Skeletal muscle satellite cell (primary cell): ENCODE data around the gene ANKS1B.

Experiments used
- H3K27me3 ChIP-seq: 2 replicates; pipeline ENCODE4 v1.7.0; 2013; ENCODE audit warnings: low read length; ENCODE audit not compliant: control insufficient read depth, insufficient read depth
- H3K36me3 ChIP-seq: 2 replicates; pipeline ENCODE4 v1.7.0; 2013; ENCODE audit warnings: mild to moderate bottlenecking, control low read depth, low read length; ENCODE audit not compliant: insufficient read depth
- H3K4me1 ChIP-seq: 2 replicates; pipeline ENCODE4 v1.7.0; 2013; ENCODE audit warnings: low read length; ENCODE audit not compliant: control insufficient read depth, insufficient read depth
- H3K4me2 ChIP-seq: 2 replicates; pipeline ENCODE4 v1.7.0; 2013; ENCODE audit warnings: mild to moderate bottlenecking, low read length
- H3K4me3 ChIP-seq: 2 replicates; pipeline ENCODE4 v1.7.0; 2013; ENCODE audit warnings: low read length
- H3K9ac ChIP-seq: 2 replicates; pipeline ENCODE4 v1.7.0; 2013; ENCODE audit warnings: mild to moderate bottlenecking, low read depth, low read length, moderate library complexity
- H3K9me3 ChIP-seq: replicated peaks from 2 replicates; pipeline ENCODE4 v1.7.0; 2013; ENCODE audit warnings: mild to moderate bottlenecking, control low read depth, low read length

The ANKS1B gene

GRCh38 chr12:98814254-98814653 lies 1170.5 kb downstream of the ANKS1B start:
- Histone ChIP-seq H3K9ac (no peak overlapping the region), H3K27me3 (no peaks in the 10 kb centered on the region)

DNA sequence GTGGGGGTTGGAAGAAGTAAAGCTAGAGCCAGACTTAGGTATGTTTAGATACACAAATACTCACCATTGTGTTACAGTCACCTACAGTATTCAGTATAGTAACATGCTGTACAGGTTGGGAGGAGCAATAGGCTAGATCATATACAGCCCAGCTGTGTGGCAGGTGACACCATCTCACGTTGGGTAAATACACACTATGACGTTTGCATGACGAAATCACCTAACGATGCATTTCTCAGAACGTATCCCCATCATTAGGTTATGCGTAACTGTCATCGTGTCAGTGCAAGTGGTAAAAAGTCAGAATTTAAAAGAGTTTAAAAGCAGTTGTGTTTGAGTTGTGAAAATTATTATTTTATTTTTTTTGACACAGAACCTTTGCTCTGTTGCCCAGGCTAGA lies 1172.5 kb downstream of the ANKS1B start:
- no peaks in the 10 kb centered on the region for H3K36me3 ChIP-seq
- no peak overlapping the region for H3K4me3 ChIP-seq
- no peak overlapping the region for H3K9ac ChIP-seq
- no peaks in the 10 kb centered on the region for H3K27me3 ChIP-seq
- no peaks in the 10 kb centered on the region for H3K4me1 ChIP-seq
- no peak overlapping the region for H3K4me2 ChIP-seq
- no peaks in the 10 kb centered on the region for H3K9me3 ChIP-seq

More at GRCh38 chr12:98814254-98814653, 1170.5 kb downstream of the ANKS1B start:
- no peak overlapping the region for H3K4me2 ChIP-seq
- no peak overlapping the region for H3K4me3 ChIP-seq
- no peaks in the 10 kb centered on the region for H3K36me3 ChIP-seq
- H3K9me3 ChIP-seq: no peaks in the 10 kb centered on the region
- no peaks in the 10 kb centered on the region for H3K4me1 ChIP-seq

- Histone ChIP-seq H3K4me3 (no peak overlapping the region), H3K27me3 (no peaks in the 10 kb centered on the region), H3K4me2 (no peak overlapping the region), H3K9ac (no peak overlapping the region), H3K36me3 (no peaks in the 10 kb centered on the region), H3K4me1 (no peaks in the 10 kb centered on the region), H3K9me3 (no peaks in the 10 kb centered on the region)
Measured at GRCh38 chr12:98808243-98808875, 1176.4 kb downstream of the ANKS1B start.

DNA sequence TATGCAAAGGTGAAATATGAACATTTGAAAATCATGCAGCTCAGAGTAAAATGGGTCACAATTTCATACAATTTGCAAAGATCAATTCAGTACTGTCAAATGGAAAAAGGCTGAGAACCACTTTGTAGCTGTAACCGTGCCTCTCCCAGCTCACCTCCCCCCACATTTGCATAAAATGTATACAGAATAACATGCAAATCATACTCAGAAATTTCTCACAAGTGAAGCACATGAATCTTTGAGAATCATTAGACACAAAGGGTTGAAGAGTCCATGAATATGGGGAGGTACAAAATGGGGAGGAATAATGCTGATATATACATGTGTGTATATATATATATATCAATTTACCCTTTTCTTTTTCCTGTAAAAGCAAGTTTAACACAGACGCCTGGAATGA lies 1177.5 kb downstream of the ANKS1B start:
- H3K4me3 ChIP-seq: no peak overlapping the region
- no peaks in the 10 kb centered on the region for H3K27me3 ChIP-seq
- H3K4me1 ChIP-seq: no peaks in the 10 kb centered on the region
- no peaks in the 10 kb centered on the region for H3K9me3 ChIP-seq
- no peaks in the 10 kb centered on the region for H3K36me3 ChIP-seq
- H3K4me2 ChIP-seq: no peak overlapping the region
- no peak overlapping the region for H3K9ac ChIP-seq

- Histone ChIP-seq H3K9ac (no peak overlapping the region), H3K4me1 (no peaks in the 10 kb centered on the region), H3K4me2 (no peak overlapping the region), H3K27me3 (no peaks in the 10 kb centered on the region), H3K36me3 (no peaks in the 10 kb centered on the region), H3K4me3 (no peak overlapping the region), H3K9me3 (no peaks in the 10 kb centered on the region)
Measured at GRCh38 chr12:98803468-98804209, 1181.1 kb downstream of the ANKS1B start.

DNA sequence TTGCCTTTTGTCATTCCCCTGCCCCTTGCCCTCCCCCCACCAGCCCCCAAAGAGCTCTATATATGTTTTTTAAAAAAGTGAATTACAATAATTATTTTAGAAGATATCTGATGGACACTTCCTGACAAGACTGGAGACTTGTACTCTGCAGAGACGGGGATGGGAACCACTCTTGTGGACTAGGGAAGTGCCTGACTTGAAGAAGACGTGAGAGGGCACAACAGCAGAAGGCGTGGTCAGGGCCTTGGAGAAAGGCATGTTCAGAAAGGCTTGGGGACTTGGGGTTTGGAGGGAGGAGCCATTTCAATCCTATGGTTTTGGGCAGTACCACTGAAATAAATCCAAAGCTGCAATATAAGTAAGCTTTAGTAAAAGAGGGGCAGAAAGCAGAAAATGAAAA lies 1184.9 kb downstream of the ANKS1B start:
- no peaks in the 10 kb centered on the region for H3K4me1 ChIP-seq
- H3K9ac ChIP-seq: no peak overlapping the region
- H3K4me3 ChIP-seq: no peak overlapping the region
- no peaks in the 10 kb centered on the region for H3K9me3 ChIP-seq
- no peaks in the 10 kb centered on the region for H3K36me3 ChIP-seq
- no peak overlapping the region for H3K4me2 ChIP-seq
- no peaks in the 10 kb centered on the region for H3K27me3 ChIP-seq

- Histone ChIP-seq H3K4me2 (no peak overlapping the region), H3K4me1 (no peaks in the 10 kb centered on the region), H3K9me3 (no peaks in the 10 kb centered on the region), H3K27me3 (no peaks in the 10 kb centered on the region), H3K9ac (no peak overlapping the region), H3K36me3 (no peaks in the 10 kb centered on the region), H3K4me3 (no peak overlapping the region)
Measured at GRCh38 chr12:98799146-98799810, 1185.5 kb downstream of the ANKS1B start.

- no peaks in the 10 kb centered on the region for H3K36me3 ChIP-seq
Measured at GRCh38 chr12:98797200-98797599, 1187.5 kb downstream of the ANKS1B start.

GRCh38 chr12:98796745-98797144 lies 1188.0 kb downstream of the ANKS1B start:
- no peaks in the 10 kb centered on the region for H3K36me3 ChIP-seq
- no peaks in the 10 kb centered on the region for H3K4me1 ChIP-seq
- no peaks in the 10 kb centered on the region for H3K9me3 ChIP-seq
- no peak overlapping the region for H3K4me3 ChIP-seq
- no peaks in the 10 kb centered on the region for H3K27me3 ChIP-seq
- no peak overlapping the region for H3K4me2 ChIP-seq
- no peak overlapping the region for H3K9ac ChIP-seq

More at GRCh38 chr12:98797200-98797599, 1187.5 kb downstream of the ANKS1B start:
- H3K4me1 ChIP-seq: no peaks in the 10 kb centered on the region
- H3K9me3 ChIP-seq: no peaks in the 10 kb centered on the region
- no peak overlapping the region for H3K9ac ChIP-seq
- no peak overlapping the region for H3K4me3 ChIP-seq
- no peaks in the 10 kb centered on the region for H3K27me3 ChIP-seq
- H3K4me2 ChIP-seq: no peak overlapping the region

GRCh38 chr12:98793121-98793520 lies 1191.6 kb downstream of the ANKS1B start:
- no peaks in the 10 kb centered on the region for H3K9me3 ChIP-seq
- H3K4me2 ChIP-seq: no peak overlapping the region
- H3K4me1 ChIP-seq: no peaks in the 10 kb centered on the region
- H3K9ac ChIP-seq: no peak overlapping the region
- no peaks in the 10 kb centered on the region for H3K27me3 ChIP-seq
- no peak overlapping the region for H3K4me3 ChIP-seq
- no peaks in the 10 kb centered on the region for H3K36me3 ChIP-seq

DNA sequence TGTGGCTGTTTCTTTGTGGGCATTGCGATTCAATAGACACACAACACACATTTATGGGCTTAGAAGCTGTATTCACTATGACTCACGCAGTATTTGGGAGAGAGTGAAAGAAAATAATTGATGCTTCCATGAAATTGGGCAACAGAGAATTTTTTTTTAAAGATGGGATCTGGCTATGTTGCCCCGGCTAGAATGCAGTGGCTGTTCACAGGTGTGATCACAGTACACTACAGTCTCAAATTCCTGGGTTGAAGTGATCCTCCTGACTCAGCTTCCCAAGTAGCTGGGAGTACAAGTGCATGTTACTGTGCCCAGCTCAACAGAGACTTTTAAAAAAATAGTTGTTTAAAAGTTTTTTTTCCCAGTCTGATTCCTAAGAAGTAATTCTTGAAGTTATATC lies 1193.3 kb downstream of the ANKS1B start:
- H3K9me3 ChIP-seq: no peaks in the 10 kb centered on the region
- H3K36me3 ChIP-seq: no peaks in the 10 kb centered on the region
- no peaks in the 10 kb centered on the region for H3K27me3 ChIP-seq
- H3K4me1 ChIP-seq: no peaks in the 10 kb centered on the region
- H3K4me3 ChIP-seq: no peak overlapping the region
- H3K4me2 ChIP-seq: no peak overlapping the region
- no peak overlapping the region for H3K9ac ChIP-seq
